PC-3 (cell line): Measurements from ENCODE around the gene MAP3K5. TPM values are rescaled to one million over a fixed set of nuclear protein-coding genes. Genes with fewer than 3 reads are reported as not detected.

ENCODE experiments used
- ATAC-seq: fragments of 200-7000 bp; cut with Tn5 transposase; 2 replicates; pipeline ENCODE4 v1.9.1; 2020; ENCODE audit warnings: mild to moderate bottlenecking, moderate library complexity
- BruUV-seq: library from RNA; stranded (reverse); fragments of 400-500 nt; replicated peaks from 2 replicates; lab custom pipeline; 2021; lab: Mats Ljungman, UMichigan
- CTCF ChIA-PET: fragments of 300-600 bp; sonication (Branson Sonifier 250); formaldehyde crosslinking; loops from one replicate; lab custom pipeline; 2022; ENCODE audit warnings: antibody characterized with exemption; lab: Charles Lee
- POLR2A ChIA-PET: fragments of 300-600 bp; sonication (Branson Sonifier 250); formaldehyde crosslinking; loops from one replicate; lab custom pipeline; 2022; ENCODE audit warnings: antibody characterized with exemption; ENCODE audit not compliant: unreplicated experiment; lab: Charles Lee
- DNase-seq: peaks from one replicate; pipeline ENCODE4 v3.0.0-alpha.2; 2015
- H2AFZ ChIP-seq: fragments of 300-600 bp; sonication (generic); 2 replicates; pipeline ENCODE4 v1.6.0; 2016; ENCODE audit warnings: antibody characterized with exemption, low read length
- H3F3A ChIP-seq: fragments of 300-600 bp; sonication (generic); one replicate; pipeline ENCODE4 v1.6.0; 2017; ENCODE audit warnings: antibody characterized with exemption, low read length, control low read depth, mild to moderate bottlenecking; ENCODE audit not compliant: unreplicated experiment
- H3K27ac ChIP-seq: fragments of 300-600 bp; sonication (generic); 2 replicates; pipeline ENCODE4 v1.5.1; 2016; ENCODE audit warnings: mild to moderate bottlenecking, low read length
- H3K27me3 ChIP-seq: fragments of 300-600 bp; sonication (generic); 2 replicates; pipeline ENCODE4 v1.6.1; 2016; ENCODE audit warnings: low read length, mixed read lengths
- H3K36me3 ChIP-seq: fragments of 300-600 bp; sonication (generic); 2 replicates; pipeline ENCODE4 v1.6.1; 2016; ENCODE audit warnings: low read depth, mixed run types, low read length, mixed read lengths
- H3K4me1 ChIP-seq: fragments of 300-600 bp; sonication (generic); 2 replicates; pipeline ENCODE4 v1.5.1; 2016; ENCODE audit warnings: low read length; ENCODE audit not compliant: insufficient read depth
- H3K4me2 ChIP-seq: fragments of 300-600 bp; sonication (generic); 2 replicates; pipeline ENCODE4 v1.6.0; 2016; ENCODE audit warnings: low read length
- H3K4me3 ChIP-seq: fragments of 300-600 bp; sonication (generic); 2 replicates; pipeline ENCODE4 v1.5.1; 2016; ENCODE audit warnings: mild to moderate bottlenecking, low read length, mixed read lengths
- H3K79me2 ChIP-seq: fragments of 300-600 bp; sonication (generic); 2 replicates; pipeline ENCODE4 v1.6.1; 2017; ENCODE audit warnings: low read length, mixed read lengths
- H3K9ac ChIP-seq: fragments of 300-600 bp; sonication (generic); 2 replicates; pipeline ENCODE4 v1.6.0; 2016; ENCODE audit warnings: mild to moderate bottlenecking, low read length
- H3K9me2 ChIP-seq: fragments of 300-600 bp; sonication (generic); replicated peaks from 2 replicates; pipeline ENCODE4 v1.6.1; 2016; ENCODE audit warnings: mixed run types, low read length, mixed read lengths
- H3K9me3 ChIP-seq: fragments of 300-600 bp; sonication (generic); 2 replicates; pipeline ENCODE4 v1.6.1; 2016; ENCODE audit warnings: low read length, mixed read lengths
- H4K20me1 ChIP-seq: fragments of 300-600 bp; sonication (generic); 2 replicates; pipeline ENCODE4 v1.6.1; 2016; ENCODE audit warnings: low read length, mixed read lengths
- CTCF ChIP-seq: fragments of 300-600 bp; sonication (generic); conservative IDR thresholded peaks from 2 replicates; pipeline ENCODE4 v1.5.1; 2017; ENCODE audit warnings: antibody characterized with exemption, low read depth, mild to moderate bottlenecking, low read length
- EZH2 ChIP-seq: fragments of 300-600 bp; sonication (generic); IDR thresholded peaks from one replicate; pipeline ENCODE4 v1.6.1; 2017; ENCODE audit warnings: antibody characterized with exemption, mild to moderate bottlenecking, low read length; ENCODE audit not compliant: unreplicated experiment
- EZH2phosphoT487 ChIP-seq: fragments of 300-600 bp; sonication (generic); IDR thresholded peaks from 2 replicates; pipeline ENCODE4 v1.6.1; 2018; ENCODE audit warnings: mild to moderate bottlenecking, antibody characterized with exemption, low read length, borderline replicate concordance
- intact Hi-C: fragments of 100-400 bp; cut with micrococcal nuclease; formaldehyde crosslinking; loops from 2 replicates; pipeline ENCODE4 v1.9.0; 2023
- total RNA-seq: library from RNA; depleted of rRNA; stranded (reverse); fragments of >200 nt; gene quantifications from 2 replicates; pipeline ENCODE4 v1.2.3, GENCODE V29; 2014

Gene MAP3K5
- total RNA-seq, 1 experiment from 2014 or later: 4.3 TPM

GRCh38 chr6:136777651-136778050 is 14.6 kb downstream of the MAP3K5 start:
- no TSS peak for BruUV-seq
- H3F3A ChIP-seq: no peaks in the 10 kb centered on the region
- no peak overlapping the region for H3K4me3 ChIP-seq
- no peaks in the 10 kb centered on the region for H3K9me2 ChIP-seq
- no peak for ATAC-seq
- ChIA-PET CTCF (no interaction called here), POLR2A (no interaction called here)
- TF ChIP-seq EZH2phosphoT487 (no peak), CTCF (no peak), EZH2 (no peak)
- no peaks in the 10 kb centered on the region for H3K9me3 ChIP-seq
- H3K27ac ChIP-seq: no peak overlapping the region
- no peak overlapping the region for H3K4me2 ChIP-seq
- intact Hi-C loops: no loop called here
- H3K79me2 ChIP-seq: no peaks in the 10 kb centered on the region
- no peak overlapping the region for H2AFZ ChIP-seq
- H3K36me3 ChIP-seq: no peaks in the 10 kb centered on the region
- H3K4me1 ChIP-seq: peaks cover 19% of the 10 kb centered on the region
- no peak for DNase-seq
- H3K9ac ChIP-seq: no peak overlapping the region
- no peaks in the 10 kb centered on the region for H4K20me1 ChIP-seq
- H3K27me3 ChIP-seq: no peaks in the 10 kb centered on the region

GRCh38 chr6:136775548-136775947 is 16.7 kb downstream of the MAP3K5 start:
- ATAC-seq: no peak
- peaks cover 10% of the 10 kb centered on the region for H3K4me1 ChIP-seq
- no peaks in the 10 kb centered on the region for H3K27me3 ChIP-seq
- no TSS peak for BruUV-seq
- H3K4me3 ChIP-seq: no peak overlapping the region
- no peak overlapping the region for H3K27ac ChIP-seq
- H3K9ac ChIP-seq: no peak overlapping the region
- H4K20me1 ChIP-seq: no peaks in the 10 kb centered on the region
- intact Hi-C loops: no loop called here
- H3F3A ChIP-seq: no peaks in the 10 kb centered on the region
- no peaks in the 10 kb centered on the region for H3K9me3 ChIP-seq
- no peak for TF ChIP-seq CTCF
- no peak for TF ChIP-seq EZH2phosphoT487
- no peak for TF ChIP-seq EZH2
- POLR2A ChIA-PET: no interaction called here
- no peak overlapping the region for H2AFZ ChIP-seq
- H3K4me2 ChIP-seq: no peak overlapping the region
- DNase-seq: no peak
- CTCF ChIA-PET: no interaction called here
- H3K79me2 ChIP-seq: no peaks in the 10 kb centered on the region
- H3K9me2 ChIP-seq: no peaks in the 10 kb centered on the region
- no peaks in the 10 kb centered on the region for H3K36me3 ChIP-seq

- Histone ChIP-seq H3K9ac (no peak overlapping the region), H3K4me1 (peaks cover 10% of the 10 kb centered on the region), H4K20me1 (no peaks in the 10 kb centered on the region), H3F3A (no peaks in the 10 kb centered on the region), H3K4me3 (no peak overlapping the region), H3K27me3 (no peaks in the 10 kb centered on the region), H3K9me2 (no peaks in the 10 kb centered on the region), H3K79me2 (no peaks in the 10 kb centered on the region), H3K4me2 (no peak overlapping the region), H3K9me3 (no peaks in the 10 kb centered on the region), H2AFZ (no peak overlapping the region), H3K27ac (no peak overlapping the region), H3K36me3 (no peaks in the 10 kb centered on the region)
- no peak for TF ChIP-seq CTCF
- no peak for TF ChIP-seq EZH2
- no peak for TF ChIP-seq EZH2phosphoT487
- POLR2A ChIA-PET: no interaction called here
- intact Hi-C loops: no loop called here
- no TSS peak for BruUV-seq
- no peak for DNase-seq
- CTCF ChIA-PET: no interaction called here
- no peak for ATAC-seq
These were observed 17.2 kb downstream of the MAP3K5 start for GRCh38 chr6:136775081-136775480.
